Neuron (in vitro differentiated cells): ENCODE data around the gene RFX7.
A peak's percentile ranks its signal among the peaks of the same experiment; 100 is the strongest.

Experiments
- H2AFZ ChIP-seq: one replicate; pipeline ENCODE4 v1.6.1; 2013; ENCODE audit warnings: low read depth, mild to moderate bottlenecking, inconsistent platforms, low read length, moderate library complexity
- H3K27me3 ChIP-seq: one replicate; pipeline ENCODE4 v1.6.1; 2013; ENCODE audit warnings: low read length; ENCODE audit not compliant: insufficient read depth
- H3K36me3 ChIP-seq: one replicate; pipeline ENCODE4 v1.6.1; 2013; ENCODE audit warnings: low read length; ENCODE audit not compliant: insufficient read depth
- H3K4me1 ChIP-seq: one replicate; pipeline ENCODE4 v1.6.1; 2013; ENCODE audit warnings: low read length; ENCODE audit not compliant: insufficient read depth
- H3K4me3 ChIP-seq: 2 replicates; pipeline ENCODE4 v1.5.1; 2013; ENCODE audit warnings: mild to moderate bottlenecking, low read length, moderate library complexity
- H3K9me3 ChIP-seq: one replicate; pipeline ENCODE4 v1.6.1; 2013; ENCODE audit warnings: low read length

Gene RFX7

GRCh38 chr15:56251315-56252095 lies 7.8 kb upstream of the RFX7 start:
- H3K27me3 ChIP-seq, result no peaks in the 10 kb centered on the region
- no peaks in the 10 kb centered on the region for H3K9me3 ChIP-seq
- H3K36me3 ChIP-seq, result no peaks in the 10 kb centered on the region
- H3K4me1 ChIP-seq, result peaks cover 4% of the 10 kb centered on the region
- no peak overlapping the region for H3K4me3 ChIP-seq
- H2AFZ ChIP-seq, result no peak overlapping the region

- H3K9me3 ChIP-seq, result no peaks in the 10 kb centered on the region
- no peaks in the 10 kb centered on the region for H3K36me3 ChIP-seq
- H2AFZ ChIP-seq, result no peak overlapping the region
- no peak overlapping the region for H3K4me3 ChIP-seq
- no peaks in the 10 kb centered on the region for H3K27me3 ChIP-seq
- H3K4me1 ChIP-seq, result peaks cover 4% of the 10 kb centered on the region
Measured at GRCh38 chr15:56250626-56251025, 6.9 kb upstream of the RFX7 start.

GRCh38 chr15:56249092-56249491 lies 5.4 kb upstream of the RFX7 start:
- H2AFZ ChIP-seq, result no peak overlapping the region
- H3K4me3 ChIP-seq, result no peak overlapping the region
- H3K9me3 ChIP-seq, result no peaks in the 10 kb centered on the region
- H3K27me3 ChIP-seq, result no peaks in the 10 kb centered on the region
- no peaks in the 10 kb centered on the region for H3K36me3 ChIP-seq
- peaks cover 10% of the 10 kb centered on the region for H3K4me1 ChIP-seq

- Histone ChIP-seq H3K9me3 (no peaks in the 10 kb centered on the region), H3K4me1 (peaks cover 11% of the 10 kb centered on the region), H3K36me3 (no peaks in the 10 kb centered on the region), H3K27me3 (no peaks in the 10 kb centered on the region), H2AFZ (no peak overlapping the region), H3K4me3 (no peak overlapping the region)
Measured at GRCh38 chr15:56248311-56248992, 4.8 kb upstream of the RFX7 start.

- Histone ChIP-seq H3K36me3 (no peaks in the 10 kb centered on the region), H3K9me3 (no peaks in the 10 kb centered on the region), H3K4me1 (peaks cover 11% of the 10 kb centered on the region), H2AFZ (no peak overlapping the region), H3K4me3 (no peak overlapping the region), H3K27me3 (no peaks in the 10 kb centered on the region)
Measured at GRCh38 chr15:56247266-56247665, 3.6 kb upstream of the RFX7 start.

GRCh38 chr15:56245871-56246814 lies 2.5 kb upstream of the RFX7 start:
- peaks cover 14% of the 10 kb centered on the region for H3K4me1 ChIP-seq
- no peaks in the 10 kb centered on the region for H3K9me3 ChIP-seq
- no peaks in the 10 kb centered on the region for H3K36me3 ChIP-seq
- H3K4me3 ChIP-seq, result peak overlapping the region; percentile 99
- no peaks in the 10 kb centered on the region for H3K27me3 ChIP-seq
- peak overlapping the region; percentile 14 for H2AFZ ChIP-seq

- H3K36me3 ChIP-seq, result peaks cover under 1% of the 10 kb centered on the region
- peak overlapping the region; percentile 99 for H3K4me3 ChIP-seq
- peaks cover 24% of the 10 kb centered on the region for H3K4me1 ChIP-seq
- H3K9me3 ChIP-seq, result no peaks in the 10 kb centered on the region
- no peaks in the 10 kb centered on the region for H3K27me3 ChIP-seq
- peak overlapping the region; percentile 54 for H2AFZ ChIP-seq
Measured at GRCh38 chr15:56244811-56245576, 1.3 kb upstream of the RFX7 start.

GRCh38 chr15:56244038-56244810 lies 545 bp upstream of the RFX7 start:
- Histone ChIP-seq H3K9me3 (peaks cover 2% of the 10 kb centered on the region), H3K27me3 (no peaks in the 10 kb centered on the region), H3K4me3 (peak overlapping the region; percentile 99), H3K36me3 (peaks cover 5% of the 10 kb centered on the region), H2AFZ (peak overlapping the region; percentile 66), H3K4me1 (peaks cover 28% of the 10 kb centered on the region)

- H2AFZ ChIP-seq, result no peak overlapping the region
- H3K36me3 ChIP-seq, result peaks cover 10% of the 10 kb centered on the region
- H3K9me3 ChIP-seq, result peaks cover 3% of the 10 kb centered on the region
- peaks cover 28% of the 10 kb centered on the region for H3K4me1 ChIP-seq
- H3K27me3 ChIP-seq, result no peaks in the 10 kb centered on the region
- H3K4me3 ChIP-seq, result peak overlapping the region; percentile 99
Measured at GRCh38 chr15:56242576-56243162, 1.0 kb downstream of the RFX7 start.

GRCh38 chr15:56241374-56242105 lies 2.1 kb downstream of the RFX7 start:
- no peak overlapping the region for H2AFZ ChIP-seq
- peaks cover 3% of the 10 kb centered on the region for H3K9me3 ChIP-seq
- no peaks in the 10 kb centered on the region for H3K27me3 ChIP-seq
- peaks cover 10% of the 10 kb centered on the region for H3K36me3 ChIP-seq
- peak overlapping the region; percentile 99 for H3K4me3 ChIP-seq
- H3K4me1 ChIP-seq, result peaks cover 28% of the 10 kb centered on the region

- Histone ChIP-seq H3K36me3 (peaks cover 10% of the 10 kb centered on the region), H3K4me3 (peak overlapping the region; percentile 99), H3K4me1 (peaks cover 27% of the 10 kb centered on the region), H3K27me3 (no peaks in the 10 kb centered on the region), H3K9me3 (peaks cover 5% of the 10 kb centered on the region), H2AFZ (no peak overlapping the region)
Measured at GRCh38 chr15:56240390-56240789, 3.3 kb downstream of the RFX7 start.
